Body of pancreas (tissue), 4 donors: ENCODE results near the gene HOXD4.

Source experiments
- POLR2A ChIP-seq, 3 donors: fragments of 450-650 bp; IDR thresholded peaks; one replicate each; pipeline ENCODE4 v1.6.1; 2016; ENCODE audit warnings: antibody characterized with exemption in 3 of 3, mild to moderate bottlenecking in 2 of 3
- TF ChIP-seq, protein P1 (sequence below), 7 experiments: fragments of 450-650 bp in 4 of 7; fragments of 200-600 bp in 3 of 7; sonication (generic) in 3 of 7; IDR thresholded peaks; one replicate each; pipeline ENCODE4 v1.5.1; 2016 to 2019; ENCODE audit warnings: antibody characterized with exemption in 7 of 7

DNA sequence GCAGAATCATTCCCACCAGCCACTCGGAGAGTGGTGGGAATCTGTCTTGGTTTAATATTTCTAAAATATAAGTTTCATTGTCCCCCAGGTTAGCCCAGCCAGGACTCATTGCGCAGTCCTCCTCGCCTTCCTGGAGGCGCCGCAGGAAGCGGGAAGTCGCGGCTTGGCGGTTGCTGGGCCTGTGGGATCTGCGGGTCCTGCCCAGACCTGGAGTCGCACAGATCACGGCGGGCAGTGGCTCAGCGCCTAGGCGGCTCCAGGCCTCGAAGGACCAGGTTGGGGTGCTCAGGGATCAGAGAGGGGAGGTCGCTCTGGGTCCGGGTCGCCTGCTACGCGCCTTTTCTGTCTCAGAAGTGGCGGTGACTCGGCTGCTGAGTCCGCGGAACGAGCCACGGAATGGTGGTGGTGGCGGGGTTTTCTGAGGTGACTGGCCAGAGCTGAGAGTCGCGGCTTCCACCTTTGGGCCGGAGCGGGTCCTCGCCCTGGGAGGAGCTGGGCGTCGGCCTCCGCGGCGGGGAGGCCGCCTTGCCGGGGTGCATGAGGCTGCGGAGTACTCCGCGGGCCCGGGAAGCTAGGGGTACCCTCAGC is 8.4 kb downstream of the HOXD4 start:
- TF ChIP-seq, protein P1, sequence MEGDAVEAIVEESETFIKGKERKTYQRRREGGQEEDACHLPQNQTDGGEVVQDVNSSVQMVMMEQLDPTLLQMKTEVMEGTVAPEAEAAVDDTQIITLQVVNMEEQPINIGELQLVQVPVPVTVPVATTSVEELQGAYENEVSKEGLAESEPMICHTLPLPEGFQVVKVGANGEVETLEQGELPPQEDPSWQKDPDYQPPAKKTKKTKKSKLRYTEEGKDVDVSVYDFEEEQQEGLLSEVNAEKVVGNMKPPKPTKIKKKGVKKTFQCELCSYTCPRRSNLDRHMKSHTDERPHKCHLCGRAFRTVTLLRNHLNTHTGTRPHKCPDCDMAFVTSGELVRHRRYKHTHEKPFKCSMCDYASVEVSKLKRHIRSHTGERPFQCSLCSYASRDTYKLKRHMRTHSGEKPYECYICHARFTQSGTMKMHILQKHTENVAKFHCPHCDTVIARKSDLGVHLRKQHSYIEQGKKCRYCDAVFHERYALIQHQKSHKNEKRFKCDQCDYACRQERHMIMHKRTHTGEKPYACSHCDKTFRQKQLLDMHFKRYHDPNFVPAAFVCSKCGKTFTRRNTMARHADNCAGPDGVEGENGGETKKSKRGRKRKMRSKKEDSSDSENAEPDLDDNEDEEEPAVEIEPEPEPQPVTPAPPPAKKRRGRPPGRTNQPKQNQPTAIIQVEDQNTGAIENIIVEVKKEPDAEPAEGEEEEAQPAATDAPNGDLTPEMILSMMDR (IDR thresholded peaks at IDR 0.05): no peak
- no peak for TF ChIP-seq POLR2A (IDR thresholded peaks at IDR 0.05)
